G401.6 (cell line): ENCODE measurements around the gene TAS2R10.
"Not testable (repeated sequence)": the region's sequence is repeated elsewhere in the genome, so short reads cannot be mapped to it uniquely, and the experiment has no call there.

ENCODE experiments used
- FAIRE-seq: peaks from 2 replicates; lab custom pipeline; 2012; peaks lifted over from hg19 to GRCh38; lab: Jason Lieb, UNC

TAS2R10 gene, protein sequence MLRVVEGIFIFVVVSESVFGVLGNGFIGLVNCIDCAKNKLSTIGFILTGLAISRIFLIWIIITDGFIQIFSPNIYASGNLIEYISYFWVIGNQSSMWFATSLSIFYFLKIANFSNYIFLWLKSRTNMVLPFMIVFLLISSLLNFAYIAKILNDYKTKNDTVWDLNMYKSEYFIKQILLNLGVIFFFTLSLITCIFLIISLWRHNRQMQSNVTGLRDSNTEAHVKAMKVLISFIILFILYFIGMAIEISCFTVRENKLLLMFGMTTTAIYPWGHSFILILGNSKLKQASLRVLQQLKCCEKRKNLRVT

DNA sequence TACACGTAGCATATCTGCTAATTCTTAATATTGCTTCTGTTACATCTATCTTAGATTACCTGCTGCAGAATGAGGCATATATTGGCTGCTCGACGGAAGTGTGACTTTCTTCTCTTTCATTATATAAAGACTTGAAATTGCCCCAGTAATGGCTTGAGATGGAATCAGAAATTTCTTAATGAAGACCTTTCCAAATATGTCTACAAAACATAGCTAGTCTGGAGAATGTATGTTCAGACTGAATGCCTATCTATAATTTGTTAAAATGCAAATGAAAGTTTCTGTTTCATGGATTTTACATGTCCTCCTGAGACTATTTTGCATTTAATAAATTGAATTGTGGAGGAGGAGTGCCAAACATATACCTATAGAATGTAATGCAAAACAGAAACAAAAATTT lies at the start of gene TAS2R10:
TAS2R10 (minus strand) TSS at position 101 of the 400 bp plus-strand sequence; CDS start at position 12, 89 bp downstream.
- FAIRE-seq: no peak

DNA sequence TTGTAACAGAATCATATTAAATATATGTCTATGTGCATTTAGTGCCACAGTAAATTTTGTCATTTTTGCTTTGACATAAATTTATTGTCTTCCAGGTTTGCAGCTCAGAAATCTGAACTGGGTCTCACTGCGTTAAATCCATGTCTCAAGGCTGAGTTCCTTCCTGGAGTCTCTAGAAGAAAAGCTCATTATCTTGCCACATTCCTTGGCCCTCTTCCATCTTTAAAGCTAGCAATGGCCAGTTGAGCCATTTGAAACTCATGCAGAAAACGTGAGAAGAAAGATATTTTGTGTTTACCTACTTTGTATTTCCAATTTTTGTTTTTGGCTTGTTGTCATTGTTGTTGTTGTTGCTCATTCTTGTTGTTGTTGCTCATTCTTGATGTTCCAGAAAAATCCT lies 47.2 kb upstream of the TAS2R10 start:
- FAIRE-seq: no peak

DNA sequence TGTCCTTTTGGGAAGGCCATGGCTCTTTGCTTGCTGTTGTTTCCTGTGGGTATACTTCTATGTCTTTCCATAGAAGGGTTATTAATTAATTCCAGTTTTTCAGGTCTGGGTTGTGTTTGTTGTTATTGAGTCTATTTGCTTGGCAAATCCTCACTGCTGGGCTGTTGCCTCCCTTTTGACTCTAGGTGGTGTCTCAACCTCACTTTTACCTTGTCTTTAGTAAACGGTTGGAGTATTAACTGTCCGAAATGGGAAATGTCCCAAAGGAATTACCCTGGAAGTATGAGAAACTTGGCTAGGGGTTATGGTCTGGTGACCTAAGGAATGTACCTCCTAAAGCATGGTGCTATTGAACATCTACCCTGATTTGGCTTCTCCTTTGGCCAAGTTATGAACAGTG lies 41.2 kb upstream of the TAS2R10 start:
- FAIRE-seq: no peak

DNA sequence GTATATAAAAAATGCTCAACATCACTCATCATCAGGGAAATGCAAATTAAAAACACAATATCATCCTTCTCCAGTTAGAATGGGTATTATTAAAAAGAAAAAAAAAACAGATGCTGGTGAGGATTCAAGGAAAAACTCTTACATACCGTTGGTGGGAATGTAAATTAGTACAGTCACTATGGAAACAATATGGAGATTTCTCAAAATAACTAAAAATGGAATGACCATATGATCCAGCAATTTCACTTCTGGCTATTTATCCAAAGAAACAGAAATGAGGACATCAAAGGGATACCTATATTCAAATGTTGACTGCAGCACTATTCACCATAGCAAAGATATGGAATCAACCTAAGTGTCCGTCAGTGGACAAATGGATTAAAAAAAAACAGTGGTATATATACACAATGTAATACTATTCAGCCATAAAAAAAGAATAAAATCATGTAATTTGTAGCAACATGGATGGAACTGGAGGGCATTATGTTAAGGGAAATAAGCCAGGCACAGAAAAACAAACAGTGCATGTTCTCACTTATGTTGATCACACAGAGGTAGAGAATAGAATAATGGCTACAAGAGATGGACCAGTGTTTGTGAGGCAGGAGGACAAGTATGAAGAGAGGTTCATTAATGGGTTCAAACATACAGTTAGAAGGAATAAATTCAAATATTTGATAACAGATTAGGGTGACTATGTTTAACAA lies 37.5 kb upstream of the TAS2R10 start:
- no peak for FAIRE-seq

DNA sequence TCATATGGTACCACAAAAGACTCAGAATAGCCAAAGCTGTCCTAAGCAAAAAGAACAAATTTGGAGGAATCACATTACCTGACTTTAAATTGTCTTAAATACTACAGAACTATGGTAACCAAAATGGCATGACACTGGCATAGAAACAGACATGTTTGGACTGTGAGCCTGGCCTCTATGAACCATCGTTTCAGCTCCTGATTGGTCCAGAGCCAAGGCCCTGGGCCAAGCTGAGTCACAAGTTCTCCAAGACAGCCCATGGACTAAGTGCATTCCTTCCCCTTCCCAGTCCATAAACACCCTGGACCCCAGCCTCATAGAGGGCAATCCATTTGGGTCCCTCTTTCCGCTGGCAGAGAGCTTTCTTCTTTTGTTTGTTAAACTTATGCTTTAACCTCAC lies 35.2 kb upstream of the TAS2R10 start:
- FAIRE-seq: no peak

DNA sequence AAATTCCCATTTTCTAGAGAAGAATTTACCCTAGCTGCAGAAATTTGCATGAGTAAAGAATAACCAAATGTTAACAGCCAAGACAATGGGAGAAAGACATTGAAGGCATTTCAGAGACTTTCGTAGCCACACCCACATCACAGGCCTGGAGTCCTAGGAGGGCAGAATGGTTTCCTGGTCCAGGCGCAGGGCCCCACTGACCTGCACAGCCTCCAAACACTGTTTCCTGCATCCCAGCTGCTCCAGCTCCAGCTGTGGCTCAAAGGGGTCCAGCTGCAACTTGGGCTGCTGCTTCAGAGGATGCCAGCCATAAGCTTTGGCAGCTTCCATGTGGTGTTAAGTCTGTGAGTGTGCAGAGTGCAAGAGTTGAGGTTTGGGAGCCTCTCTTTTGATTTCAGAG lies 29.6 kb upstream of the TAS2R10 start:
- FAIRE-seq: no peak

DNA sequence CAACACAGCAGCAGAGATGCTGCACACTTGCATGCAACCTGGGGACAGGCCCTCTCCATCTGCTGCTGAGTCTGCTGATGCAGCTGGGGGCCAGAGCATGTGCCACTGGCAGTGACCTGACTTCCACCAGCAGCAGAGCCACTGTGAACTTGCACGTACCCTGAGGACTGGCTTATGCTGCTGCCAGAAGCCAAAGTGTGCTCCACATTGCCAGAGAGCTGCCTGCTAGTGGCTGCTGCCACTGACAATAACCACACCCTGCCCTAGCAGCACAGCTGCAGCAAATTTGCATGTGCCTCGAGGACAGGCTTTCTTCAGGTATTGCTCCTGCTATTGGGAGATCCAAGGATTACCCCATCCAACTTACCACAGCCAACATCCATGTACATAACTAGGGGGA lies 27.6 kb upstream of the TAS2R10 start:
- FAIRE-seq: no peak

DNA sequence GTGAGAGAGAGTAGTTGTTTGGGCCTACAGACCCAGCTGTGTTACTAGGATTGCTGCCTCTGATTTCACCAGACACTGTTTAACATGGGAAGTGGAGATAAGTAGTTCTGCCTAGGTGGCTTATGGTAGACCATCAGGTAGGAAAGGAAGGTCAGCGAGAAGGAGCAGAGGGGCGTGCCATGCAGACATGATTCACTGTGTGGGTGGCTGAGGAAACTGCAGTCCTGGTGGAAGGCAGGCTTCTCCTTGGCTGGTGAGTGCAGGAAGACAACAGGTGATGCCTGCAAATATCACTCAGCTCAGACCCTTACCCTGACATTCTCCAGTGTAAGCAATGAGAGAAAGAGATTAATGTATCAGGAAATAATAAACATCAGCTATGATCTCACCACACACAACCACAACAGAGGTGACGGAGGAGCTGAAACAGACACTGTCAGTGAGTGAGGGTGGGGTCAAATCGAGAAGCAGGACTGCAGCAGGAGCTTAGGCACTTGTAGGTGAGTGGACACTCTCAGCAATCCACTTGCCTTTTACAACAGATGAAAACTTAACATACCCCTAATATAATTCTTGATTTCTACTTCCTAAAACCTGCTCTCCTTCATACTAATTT lies 25.2 kb upstream of the TAS2R10 start:
- FAIRE-seq: no peak

DNA sequence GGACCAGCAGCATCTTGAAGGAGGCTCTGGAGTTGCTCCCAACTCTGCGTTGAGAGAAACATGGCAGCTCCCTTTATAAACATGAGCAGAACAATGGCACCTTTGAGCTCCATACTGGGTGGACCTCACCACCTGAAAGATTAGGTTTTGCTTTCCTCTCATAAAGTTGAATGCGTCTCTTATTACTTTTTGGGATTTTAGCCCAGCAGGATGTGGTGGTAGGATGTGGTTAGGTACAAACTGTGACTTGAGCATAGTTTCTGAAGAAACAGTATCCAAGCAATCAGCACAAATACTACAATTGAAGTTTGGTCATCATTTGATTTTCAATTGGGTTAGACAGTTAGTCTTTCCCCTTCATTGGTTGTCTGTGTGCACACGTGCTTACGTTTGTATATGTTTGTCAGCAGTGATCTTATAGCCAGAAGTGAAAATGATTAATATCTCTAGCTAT lies 23.3 kb upstream of the TAS2R10 start, which contains the start of gene PRR4:
PRR4 (minus strand) TSS at position 51 of the 454 bp plus-strand sequence; CDS start at position 13, 38 bp downstream.
- FAIRE-seq: no peak

DNA sequence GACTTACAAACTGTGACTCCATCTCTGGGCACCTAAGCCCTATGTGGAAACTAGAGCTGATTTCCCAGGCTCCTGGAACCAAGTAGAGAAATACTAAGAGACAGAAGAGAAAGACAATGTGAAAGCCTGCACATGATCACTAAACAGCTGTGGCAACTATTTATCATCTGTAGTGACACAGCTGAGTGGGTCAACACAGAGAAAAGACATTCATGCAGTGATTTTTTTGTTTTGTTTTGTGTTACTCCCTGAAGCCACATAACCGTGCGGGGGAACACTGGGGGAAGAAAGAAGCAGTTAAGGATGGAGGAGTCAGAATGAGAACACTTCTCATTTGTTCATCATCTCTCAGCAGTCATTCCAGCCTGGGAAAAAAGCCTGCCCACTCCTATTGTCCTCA lies 21.6 kb upstream of the TAS2R10 start:
- FAIRE-seq: no peak

DNA sequence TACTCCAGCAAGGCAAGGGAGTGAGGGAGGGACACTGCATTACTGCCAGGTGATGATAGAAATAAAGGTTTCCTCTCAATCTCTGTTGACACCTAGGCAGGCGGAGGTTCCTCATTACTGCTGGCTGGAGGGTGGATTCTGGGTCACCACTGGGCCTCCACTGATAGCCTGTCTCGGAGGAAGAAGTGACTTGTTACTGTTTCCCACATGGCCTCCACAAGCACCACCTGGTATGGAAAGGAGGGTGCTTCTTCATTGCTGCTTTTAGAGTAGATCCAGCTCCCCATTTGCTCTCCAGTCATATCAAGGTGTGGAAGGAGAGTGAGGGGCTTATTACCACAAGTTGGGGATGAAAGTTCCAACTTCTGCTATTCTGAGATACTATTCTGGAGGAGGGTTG lies 16.7 kb upstream of the TAS2R10 start:
- no peak for FAIRE-seq

DNA sequence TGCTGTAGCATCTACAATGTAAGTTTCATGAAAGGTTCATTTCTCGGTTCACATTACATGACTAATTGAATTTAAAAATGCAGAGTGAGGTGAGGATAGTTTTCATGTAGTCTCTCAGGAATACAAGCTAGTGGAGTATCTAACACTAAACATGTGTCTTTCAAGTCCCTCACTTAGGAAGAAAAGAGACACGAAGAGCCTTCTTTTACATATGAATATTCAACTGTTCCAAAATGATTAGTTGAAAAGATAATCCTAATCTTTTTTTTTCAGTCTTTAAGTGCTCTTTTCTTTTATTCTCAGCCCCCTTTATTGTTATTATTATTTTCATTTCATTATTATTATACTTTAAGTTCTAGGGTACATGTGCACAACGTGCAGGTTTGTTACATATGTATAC lies 12.3 kb upstream of the TAS2R10 start:
- FAIRE-seq: no peak

DNA sequence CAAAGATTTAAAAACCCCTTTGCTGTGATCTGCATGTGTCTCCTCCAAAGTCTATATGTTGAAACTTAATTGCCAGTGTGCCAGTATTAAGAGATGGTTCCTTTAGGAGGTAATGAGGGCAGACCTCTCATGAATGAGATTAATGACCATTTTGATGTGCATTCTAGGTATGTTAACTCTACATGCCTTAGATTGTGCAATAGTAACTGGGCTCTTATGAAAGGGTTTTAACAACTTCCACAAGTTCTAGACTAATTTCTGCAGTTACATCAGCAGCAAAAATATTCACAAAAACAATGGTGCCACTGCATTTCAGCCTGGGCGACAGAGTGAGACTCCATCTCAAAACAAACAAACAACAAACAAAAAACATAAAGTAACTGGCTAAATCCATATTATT lies 3.8 kb upstream of the TAS2R10 start:
- no peak for FAIRE-seq

DNA sequence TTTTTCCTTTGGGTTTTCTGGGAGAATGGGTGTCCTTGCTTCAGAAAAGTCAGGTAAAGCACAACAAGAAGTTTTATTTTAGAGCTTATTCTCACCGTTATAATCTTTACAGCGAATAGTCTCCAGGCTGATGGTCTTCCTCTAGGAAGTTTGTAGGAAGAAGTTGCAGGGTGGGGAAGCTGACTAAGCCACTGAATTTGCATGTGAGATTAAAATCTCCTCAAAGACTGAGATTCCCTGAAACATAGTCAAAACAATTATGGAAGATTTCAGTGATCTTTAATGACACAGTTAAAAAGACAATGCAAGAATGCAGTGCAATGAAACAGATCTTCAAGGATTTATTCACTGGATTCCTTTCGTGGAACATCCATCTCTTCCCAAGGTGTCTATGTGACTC lies 1.2 kb downstream of the TAS2R10 start:
- no peak for FAIRE-seq

DNA sequence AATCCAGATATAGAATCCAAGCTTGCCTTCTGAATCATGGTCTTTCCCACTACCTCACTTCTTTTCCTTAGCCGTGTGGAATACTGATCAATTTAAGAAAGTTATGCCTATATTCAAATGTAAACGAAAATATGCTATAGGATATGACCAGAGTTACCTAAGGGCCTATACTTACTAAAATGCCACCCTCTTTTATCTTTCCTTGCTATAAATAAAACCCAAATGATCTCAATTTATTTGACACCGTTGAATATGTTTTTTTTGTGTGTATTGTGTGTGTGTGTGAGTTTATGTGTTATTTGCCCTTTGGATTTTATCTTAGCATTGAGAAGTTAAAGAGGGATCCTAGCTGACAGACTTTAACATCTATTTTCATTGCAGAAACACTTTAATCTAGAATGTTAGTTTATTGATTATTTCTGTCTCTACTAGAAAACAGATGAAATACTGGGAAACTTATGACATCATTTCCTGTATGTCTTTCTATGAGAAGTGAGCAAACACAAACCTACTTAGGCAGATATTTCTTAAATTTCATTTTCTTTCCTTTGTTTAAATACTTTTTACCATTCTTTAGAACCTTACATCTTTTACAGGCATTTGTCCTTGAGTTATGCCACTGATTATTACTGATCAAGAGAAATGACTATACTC lies 14.1 kb downstream of the TAS2R10 start:
- no peak for FAIRE-seq

DNA sequence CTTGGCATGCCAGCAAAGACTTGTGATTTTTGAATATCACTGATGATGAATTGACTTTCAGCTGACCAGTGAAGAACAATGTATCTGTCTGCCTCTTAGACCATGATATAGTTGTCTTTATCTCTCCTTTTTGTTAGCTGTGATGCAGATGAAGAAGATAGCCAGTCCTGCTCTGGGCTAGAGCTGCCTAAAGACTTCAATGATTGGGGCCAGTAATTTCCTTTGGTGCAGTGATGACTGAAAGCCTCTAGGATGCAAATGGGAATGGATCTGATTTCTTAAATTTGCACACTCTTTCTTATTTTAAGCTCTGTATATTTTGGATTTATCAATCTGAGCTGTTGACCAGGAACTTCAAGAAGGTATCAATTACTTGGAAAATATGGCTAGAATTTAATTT lies 16.1 kb downstream of the TAS2R10 start, which contains the start of gene TAS2R9:
TAS2R9 (minus strand) TSS at position 101 of the 400 bp plus-strand sequence; CDS start at position 8, 93 bp downstream.
- no peak for FAIRE-seq

DNA sequence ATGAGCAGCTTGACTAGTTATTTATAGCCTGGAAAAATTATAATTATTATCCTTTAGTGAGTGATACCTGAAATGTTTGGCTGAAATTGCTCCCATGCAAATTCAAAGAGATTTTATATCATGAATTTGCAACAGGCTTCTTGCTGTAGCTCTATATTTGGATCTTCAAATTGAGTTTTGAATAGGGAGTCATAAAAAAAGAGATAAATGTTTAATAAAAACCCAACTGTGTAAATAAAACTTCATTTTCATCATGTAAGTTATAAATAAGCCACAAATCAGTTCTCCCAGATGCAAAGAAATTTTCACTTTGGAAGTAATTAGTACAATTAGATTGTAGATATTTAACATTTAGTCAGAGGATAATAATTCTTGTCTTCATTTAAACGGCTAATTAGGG lies 19.0 kb downstream of the TAS2R10 start, which contains the start of gene TAS2R8:
TAS2R8 (minus strand) TSS at position 101 of the 400 bp plus-strand sequence. CDS start 306 bp downstream, outside the sequence.
- FAIRE-seq: no peak

DNA sequence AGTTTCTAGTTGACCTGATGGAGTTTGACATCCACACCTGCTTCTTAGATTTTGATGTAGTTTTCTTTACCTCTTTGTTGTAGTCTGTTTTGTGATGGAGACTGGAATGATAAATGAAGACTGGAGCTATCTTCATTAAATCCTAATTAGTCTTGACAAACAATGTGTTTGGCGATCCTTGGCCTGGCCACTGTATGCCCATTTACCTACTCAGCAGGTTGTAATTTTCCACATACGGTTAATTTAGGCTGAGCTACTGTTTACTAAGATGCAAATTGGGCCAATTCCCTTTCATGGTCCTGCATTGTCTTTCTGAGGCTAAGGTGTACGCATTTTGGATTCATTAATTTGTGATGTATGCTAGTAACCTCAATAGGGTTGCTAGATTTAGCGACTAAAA lies 23.6 kb downstream of the TAS2R10 start, which contains the start of gene TAS2R7:
TAS2R7 (minus strand) TSS at position 41 of the 400 bp plus-strand sequence. CDS start 57 bp downstream, outside the sequence.
- FAIRE-seq: no peak

DNA sequence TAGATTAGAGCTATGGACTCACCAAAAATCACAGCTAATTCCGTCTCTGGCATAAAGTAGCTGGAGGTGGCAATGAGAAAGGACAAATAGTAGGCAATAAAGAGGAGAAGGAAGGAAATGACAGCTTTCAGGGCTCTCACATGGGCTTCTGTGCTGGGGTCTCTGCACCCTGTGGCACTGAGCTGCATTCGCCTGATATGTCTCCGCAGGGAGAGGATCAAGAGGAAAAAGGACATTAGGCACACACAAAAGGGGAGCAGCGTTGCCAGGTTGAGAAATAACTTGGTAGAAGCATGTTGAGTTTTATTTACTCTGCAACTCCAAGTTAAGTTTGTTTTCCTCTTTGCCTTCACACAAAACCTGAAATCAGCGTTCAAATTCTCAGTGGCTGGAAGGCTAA lies 24.4 kb downstream of the TAS2R10 start:
- FAIRE-seq: no peak

DNA sequence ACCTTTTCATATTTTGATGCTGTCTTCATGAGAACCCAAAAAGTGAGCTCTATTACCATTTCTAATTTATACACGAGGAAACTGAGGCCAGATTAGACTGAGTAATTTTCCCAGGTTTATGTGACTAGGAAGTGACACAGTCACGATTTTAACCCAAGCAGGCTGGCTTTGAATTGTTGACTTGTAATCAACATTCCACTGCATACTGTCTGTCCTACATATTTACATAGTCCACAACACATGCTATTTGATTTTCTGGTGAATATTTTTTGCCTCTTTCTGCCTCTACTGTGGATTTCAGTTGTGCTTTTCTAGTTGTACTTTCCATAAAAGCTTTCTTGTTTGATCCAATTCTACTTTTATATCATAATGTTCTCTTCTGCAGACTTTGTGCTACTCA lies 31.9 kb downstream of the TAS2R10 start:
- no peak for FAIRE-seq

DNA sequence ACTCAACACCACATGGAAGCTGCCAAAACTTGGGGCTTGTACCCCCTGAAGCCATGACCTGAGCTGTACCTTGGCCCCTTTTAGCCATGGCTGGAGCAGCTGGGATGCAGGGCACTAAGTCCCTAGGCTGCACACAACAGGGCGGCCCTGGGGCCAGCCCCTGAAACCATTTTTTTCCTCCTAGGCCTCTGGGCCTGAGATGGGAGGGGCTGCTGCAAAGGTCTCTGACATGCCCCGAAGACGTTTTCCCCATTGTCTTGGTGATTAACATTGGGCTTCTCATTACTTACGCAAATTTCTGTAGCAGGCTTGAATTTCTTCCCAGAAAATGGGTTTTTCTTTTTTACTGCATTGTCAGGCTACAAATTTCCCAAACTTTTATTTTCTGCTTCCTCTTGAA lies 34.4 kb downstream of the TAS2R10 start:
- not testable (repeated sequence) for FAIRE-seq

DNA sequence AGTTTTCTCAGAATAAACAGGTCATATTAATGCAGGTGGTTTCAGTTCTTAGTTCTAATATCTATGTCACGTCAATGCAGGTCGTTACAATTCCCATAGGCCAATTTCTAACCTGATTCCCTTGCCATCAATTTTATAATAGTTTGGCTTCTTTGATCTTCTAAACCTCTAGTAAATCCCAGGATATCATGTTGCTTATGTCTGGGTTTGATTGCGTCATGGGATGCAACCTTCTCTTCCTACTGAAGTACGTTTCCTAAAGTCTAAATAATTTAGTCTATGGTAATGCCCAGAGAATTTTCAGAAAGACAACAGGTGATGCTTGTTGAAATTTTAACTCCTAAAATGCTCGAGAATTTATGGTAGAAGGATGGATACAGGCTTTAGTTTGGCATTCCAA lies 42.9 kb downstream of the TAS2R10 start:
- FAIRE-seq: no peak
